Limb (tissue), 2 donors: Measurements from ENCODE around the gene VPS8.
"Not testable (repeated sequence)": the region's sequence is repeated elsewhere in the genome, so short reads cannot be mapped to it uniquely, and the experiment has no call there.

ENCODE experiments used
- DNase-seq, 2 donors: peaks; one replicate each; pipeline ENCODE4 v3.0.0-alpha.2; 2016; ENCODE audit errors: extremely low spot score in 2 of 2

VPS8 gene

DNA sequence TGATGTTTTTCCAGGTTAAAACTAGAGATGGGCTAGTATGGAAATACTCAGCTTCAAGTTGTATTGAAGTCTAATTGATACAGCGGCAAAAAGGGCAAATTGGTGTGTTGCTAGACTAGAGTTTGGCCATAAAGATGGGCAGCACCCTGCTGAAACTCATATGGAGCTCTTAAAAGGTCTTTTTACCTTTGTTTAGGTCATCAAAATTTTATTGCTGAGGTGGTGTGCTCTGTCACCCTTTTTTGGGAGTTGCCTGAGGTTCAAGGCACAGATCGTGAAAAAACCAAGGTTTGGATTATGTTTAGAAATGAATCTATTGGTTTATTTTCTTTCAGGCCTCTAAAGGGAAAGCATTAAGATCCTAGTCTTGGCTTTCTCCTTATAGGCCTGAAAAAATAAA lies 38.2 kb downstream of the VPS8 start:
- DNase-seq = no peak

- DNase-seq = no peak
Observed at GRCh38 chr3:184857099-184857498, 45.1 kb downstream of the VPS8 start.

DNA sequence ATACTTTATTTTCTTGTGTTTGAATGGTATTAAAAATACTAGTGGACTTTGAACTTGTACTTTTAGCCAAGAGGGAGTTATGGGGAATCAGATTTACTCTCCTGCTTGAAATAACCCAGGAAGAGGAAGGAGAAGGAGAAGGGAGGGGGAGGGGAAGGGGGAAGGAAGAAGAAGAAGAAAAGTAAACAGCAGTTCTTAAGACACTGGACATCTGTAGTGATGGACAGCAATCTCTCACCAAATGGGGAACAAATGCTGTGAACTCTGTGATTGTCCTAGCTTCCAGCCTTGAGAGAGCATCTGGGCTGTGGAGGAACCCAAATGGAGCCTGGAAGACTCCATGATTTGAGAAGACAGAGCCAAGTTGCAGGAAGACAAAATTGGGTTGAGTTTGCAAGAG lies 52.0 kb downstream of the VPS8 start:
- no peak for DNase-seq

GRCh38 chr3:184868477-184868876 lies 56.5 kb downstream of the VPS8 start:
- no peak for DNase-seq

DNA sequence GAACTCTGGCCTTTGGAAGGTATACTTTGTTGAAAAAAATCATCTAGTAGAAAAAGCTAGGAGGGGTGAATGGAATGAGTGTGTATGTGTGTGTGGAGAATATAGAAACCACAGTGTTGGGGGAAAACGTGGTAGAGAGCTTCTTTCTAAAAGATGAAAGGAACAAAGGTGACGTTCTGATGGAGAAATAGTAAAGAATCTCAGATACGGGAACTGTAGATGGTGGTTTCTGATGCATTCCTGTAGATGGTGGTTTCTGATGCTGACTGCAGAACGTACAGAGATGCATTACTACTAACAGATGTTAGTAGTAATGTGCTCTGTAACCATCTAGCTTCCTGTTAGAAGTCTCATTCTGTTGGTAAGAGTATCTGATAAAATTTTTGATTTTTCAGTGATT lies 60.2 kb downstream of the VPS8 start:
- DNase-seq = no peak

DNA sequence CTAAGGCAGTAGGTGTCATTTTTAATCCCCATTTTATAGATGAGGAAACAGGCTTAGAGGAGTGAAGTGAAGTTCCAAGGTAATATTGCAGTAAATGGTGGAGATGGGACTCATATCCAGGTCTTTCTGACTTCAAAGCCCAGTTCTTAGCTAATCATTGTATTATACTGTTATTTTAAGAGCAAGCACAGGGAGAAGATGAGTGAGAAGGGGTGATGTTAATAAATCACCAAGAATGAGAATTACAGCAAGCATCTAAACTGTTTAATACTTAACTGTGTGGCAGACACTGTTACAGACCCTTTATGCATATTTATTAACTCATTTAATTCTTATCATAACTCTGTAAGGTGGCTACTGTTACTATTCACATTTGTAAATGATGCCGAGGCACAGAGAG lies 61.2 kb downstream of the VPS8 start:
- no peak for DNase-seq

GRCh38 chr3:184874709-184875644 lies 63.0 kb downstream of the VPS8 start:
- DNase-seq = peak; percentile 38 to 40

DNA sequence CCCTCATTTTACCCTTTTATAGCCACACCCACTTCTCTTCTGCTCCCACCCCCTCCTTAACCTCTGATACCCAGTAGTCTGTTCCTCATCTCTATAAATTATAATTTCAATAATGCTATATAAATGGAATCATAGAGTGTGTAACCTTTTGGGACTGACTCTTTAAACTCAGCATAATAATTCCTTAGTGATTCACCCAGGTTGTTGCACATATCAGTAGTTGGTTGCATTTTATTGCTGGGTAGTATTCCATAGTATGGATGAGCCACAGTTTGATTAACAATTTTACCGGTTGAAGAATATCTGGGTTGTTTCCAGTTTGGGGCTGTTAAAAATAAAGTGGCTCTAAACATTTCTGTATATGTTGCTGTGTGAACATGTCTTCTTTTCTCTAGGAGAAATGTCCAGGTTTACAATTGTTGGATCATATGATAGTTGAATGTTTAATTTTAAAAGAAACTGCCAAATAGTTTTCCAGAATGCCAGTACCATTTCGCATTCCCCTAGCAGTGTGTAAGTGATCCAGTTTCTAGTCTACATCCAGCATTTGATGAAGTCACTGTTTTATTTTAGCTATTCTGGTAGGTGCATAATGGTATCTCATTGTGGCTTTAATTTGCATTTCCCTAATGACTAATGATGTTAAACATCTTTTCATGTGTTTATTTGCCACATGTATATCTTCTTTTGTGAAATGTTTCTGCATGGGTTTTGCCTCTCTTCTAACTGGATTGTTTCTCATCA lies 68.5 kb downstream of the VPS8 start:
- no peak for DNase-seq

DNA sequence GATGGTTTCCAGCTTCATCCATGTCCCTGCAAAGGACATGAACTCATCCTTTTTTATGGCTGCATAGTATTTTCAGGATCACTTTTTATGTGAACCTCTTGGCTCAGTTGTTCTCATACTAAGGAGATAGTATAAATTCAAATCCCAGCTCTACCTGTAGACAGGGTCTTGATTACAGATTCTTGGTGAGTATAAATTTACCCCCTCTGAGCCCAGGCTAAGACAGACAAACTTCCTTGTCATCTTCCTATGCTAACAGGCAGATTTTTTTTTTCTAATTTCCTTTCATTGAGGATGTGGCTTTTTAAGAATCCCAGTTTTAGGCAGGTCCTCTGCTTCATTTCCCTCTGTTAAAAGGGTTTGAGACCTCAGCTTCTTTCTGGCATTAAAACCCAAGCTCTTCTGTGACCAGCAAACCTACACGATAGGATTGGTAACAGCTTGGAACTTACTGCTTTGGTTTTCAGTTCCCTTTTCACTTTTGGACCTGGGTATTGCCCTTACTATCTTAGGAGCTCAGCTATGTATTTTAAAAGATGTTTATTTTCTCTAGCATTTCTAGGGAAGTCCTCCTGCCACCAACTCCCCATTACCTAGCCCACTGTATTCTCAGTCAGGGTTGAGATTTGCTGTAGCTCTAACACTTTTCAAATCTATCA lies 72.5 kb downstream of the VPS8 start:
- DNase-seq = no peak

DNA sequence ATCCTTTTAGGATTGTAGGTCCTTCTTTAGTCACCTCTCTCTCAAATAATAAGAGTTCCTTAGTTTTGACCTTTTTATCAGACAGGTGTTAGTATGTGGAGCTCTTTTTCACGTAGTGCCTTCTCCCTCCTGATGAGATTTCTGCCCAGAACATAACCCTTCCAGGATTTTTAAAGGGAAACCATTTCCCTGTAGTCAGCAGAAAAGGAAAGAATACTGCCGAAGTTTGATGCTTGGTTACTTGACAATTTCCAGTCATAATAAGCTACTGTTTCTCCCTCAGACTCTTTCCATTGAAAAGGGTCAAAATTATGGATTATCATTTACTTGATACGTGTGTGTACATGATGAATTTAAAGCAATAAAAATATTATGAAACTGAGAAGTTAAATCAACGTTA lies 73.1 kb downstream of the VPS8 start:
- DNase-seq = no peak

GRCh38 chr3:184887574-184887973 lies 75.6 kb downstream of the VPS8 start:
- no peak for DNase-seq

DNA sequence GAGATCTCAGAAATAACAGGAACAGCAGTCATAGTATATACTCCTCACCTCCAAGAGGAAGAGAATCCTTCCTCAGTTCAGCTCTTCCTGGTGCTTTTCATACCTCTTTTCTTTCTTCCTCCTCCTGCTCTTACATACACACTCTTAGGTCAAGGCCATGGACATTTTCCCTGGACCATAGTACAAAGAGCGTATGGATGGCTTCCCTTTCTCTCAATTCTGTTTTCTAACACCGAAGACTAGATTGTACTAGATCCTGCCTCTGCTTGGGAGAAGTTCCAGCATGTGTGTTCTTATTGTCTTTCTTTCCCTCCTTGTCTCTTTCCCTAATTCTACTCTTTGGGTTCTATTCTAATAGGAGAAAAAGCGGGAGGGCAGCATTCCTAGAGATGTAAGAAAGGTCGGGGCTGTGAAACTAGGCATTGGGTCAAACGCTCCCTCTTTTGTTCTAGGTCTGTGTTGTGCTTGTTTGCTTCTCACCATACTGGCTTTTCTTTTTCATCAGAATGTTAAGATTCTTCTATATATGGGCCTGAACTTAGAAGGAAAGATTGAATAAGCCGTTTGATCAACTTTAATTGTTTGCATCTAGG lies 77.4 kb downstream of the VPS8 start:
- no peak for DNase-seq

GRCh38 chr3:184894051-184894450 lies 82.1 kb downstream of the VPS8 start:
- no peak for DNase-seq

DNA sequence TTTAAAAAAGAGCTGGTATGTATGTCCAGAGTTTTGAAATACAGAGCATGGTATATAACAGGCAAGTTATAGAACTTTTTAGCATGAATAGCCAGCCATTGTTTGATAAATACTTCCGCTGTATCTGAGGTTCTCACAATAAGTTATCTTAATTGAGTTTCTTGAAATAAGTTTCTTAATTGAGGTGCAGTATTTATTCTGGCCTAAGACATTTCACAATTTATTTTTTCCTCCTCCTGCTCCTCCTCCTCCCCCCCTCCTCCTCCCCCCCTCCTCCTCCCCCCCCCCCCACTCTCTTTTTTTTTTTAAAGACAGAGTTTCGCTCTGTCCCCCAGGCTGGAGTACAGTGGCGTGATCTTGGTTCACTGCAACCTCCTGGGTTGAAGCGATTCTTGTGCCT lies 83.4 kb downstream of the VPS8 start:
- no peak for DNase-seq

- DNase-seq = no peak
Observed at GRCh38 chr3:184896336-184896735, 84.4 kb downstream of the VPS8 start.

GRCh38 chr3:184899953-184900595 lies 88.1 kb downstream of the VPS8 start:
- no peak for DNase-seq

GRCh38 chr3:184907031-184907430 lies 95.1 kb downstream of the VPS8 start:
- DNase-seq = not testable (repeated sequence)

- peak; percentile 7 to 25 for DNase-seq
Observed at GRCh38 chr3:184907681-184908649, 96.0 kb downstream of the VPS8 start.

- DNase-seq = no peak
Observed at GRCh38 chr3:184908859-184909258, 96.9 kb downstream of the VPS8 start.

DNA sequence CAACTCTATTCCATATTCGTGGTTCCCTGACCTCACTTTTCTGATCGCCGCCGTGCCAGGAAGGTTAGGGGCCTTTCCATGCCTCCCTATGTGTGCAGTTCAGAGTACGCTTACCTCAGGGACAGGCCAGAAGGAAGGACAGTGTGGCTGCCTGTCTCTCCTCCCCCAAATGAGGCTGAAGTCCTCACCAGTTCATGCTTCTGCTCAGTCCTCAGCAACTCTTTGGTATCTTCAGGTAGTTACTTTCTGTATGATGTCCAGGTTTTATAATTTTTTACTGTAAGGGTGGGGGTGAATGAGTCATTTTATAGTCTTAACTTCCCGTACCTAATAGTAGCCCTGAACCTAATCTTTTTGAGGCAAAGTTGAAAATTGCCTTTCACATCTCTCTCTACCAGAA lies 98.7 kb downstream of the VPS8 start:
- no peak for DNase-seq
